ENCODE data around the gene TNFAIP8L1.
"Not testable (repeated sequence)": the region's sequence is repeated elsewhere in the genome, so short reads cannot be mapped to it uniquely, and the experiment has no call there.

Gene TNFAIP8L1

DNA sequence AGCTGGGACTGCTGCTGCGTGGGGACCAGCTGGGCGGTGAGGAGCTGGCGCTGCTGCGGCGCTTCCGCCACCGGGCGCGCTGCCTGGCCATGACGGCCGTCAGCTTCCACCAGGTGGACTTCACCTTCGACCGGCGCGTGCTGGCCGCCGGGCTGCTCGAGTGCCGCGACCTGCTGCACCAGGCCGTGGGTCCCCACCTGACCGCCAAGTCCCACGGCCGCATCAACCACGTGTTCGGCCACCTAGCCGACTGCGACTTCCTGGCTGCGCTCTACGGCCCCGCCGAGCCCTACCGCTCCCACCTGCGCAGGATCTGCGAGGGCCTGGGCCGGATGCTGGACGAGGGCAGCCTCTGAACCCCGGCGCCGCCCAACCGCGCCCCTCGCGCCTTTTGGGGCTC lies 12.8 kb downstream of the TNFAIP8L1 start:
- no peak for DNase-seq

DNA sequence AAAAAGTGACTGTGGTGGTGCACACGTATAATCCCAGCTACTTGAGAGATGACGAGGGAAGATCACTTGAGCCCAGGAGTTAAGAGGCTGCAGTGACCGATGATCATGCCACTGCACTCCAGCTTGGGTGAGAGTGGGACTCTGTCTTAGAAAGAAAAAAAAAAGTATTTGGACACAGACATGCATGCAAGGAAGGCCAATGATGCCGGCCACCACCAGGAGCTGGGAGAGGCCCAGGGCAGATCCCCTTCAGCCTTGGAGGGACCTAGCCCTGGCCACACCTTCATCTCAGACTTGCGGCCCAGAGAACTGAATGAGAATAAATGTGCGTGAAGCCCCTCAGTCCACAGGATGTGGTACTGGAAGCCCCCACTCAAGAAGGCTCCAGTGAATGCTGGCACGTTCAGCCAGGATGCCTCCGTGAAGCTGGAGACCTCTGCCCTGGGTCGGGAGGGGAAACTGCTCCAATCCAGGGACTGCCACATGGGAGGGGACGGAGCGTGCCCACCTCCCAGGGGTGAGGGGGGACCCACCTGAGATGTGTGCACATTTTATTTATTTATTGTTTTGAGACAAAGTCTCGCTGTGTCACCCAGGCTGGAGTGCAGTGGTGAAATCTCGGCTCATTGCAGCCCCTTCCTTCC lies 14.6 kb downstream of the TNFAIP8L1 start:
- DNase-seq: no peak

- DNase-seq: no peak
These were observed 15.4 kb downstream of the TNFAIP8L1 start for GRCh38 chr19:4654437-4655361.

- no peak for DNase-seq
These were observed 16.8 kb downstream of the TNFAIP8L1 start for GRCh38 chr19:4656102-4656501.

DNA sequence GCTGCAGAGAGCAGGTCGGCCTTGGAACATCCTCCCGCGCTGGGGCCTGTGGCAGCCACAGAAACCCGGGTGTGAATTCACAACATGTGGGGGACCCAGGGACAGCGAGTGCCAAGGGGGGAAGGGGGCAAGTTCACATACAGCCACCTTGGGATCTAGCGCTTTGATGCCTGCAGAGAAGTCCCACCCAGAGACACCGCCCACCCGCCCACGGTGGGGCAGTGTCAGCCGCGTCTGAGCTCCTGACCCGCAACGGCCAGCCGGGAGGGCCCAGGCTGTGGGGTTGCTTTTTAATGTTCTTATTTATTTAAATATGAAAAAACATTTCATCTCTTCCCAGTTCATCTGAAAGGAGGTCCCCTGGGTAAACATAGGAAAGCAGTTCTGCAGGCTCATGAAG lies 17.9 kb downstream of the TNFAIP8L1 start:
- DNase-seq: no peak

- no peak for DNase-seq
These were observed 18.5 kb downstream of the TNFAIP8L1 start for GRCh38 chr19:4657835-4658234.

DNA sequence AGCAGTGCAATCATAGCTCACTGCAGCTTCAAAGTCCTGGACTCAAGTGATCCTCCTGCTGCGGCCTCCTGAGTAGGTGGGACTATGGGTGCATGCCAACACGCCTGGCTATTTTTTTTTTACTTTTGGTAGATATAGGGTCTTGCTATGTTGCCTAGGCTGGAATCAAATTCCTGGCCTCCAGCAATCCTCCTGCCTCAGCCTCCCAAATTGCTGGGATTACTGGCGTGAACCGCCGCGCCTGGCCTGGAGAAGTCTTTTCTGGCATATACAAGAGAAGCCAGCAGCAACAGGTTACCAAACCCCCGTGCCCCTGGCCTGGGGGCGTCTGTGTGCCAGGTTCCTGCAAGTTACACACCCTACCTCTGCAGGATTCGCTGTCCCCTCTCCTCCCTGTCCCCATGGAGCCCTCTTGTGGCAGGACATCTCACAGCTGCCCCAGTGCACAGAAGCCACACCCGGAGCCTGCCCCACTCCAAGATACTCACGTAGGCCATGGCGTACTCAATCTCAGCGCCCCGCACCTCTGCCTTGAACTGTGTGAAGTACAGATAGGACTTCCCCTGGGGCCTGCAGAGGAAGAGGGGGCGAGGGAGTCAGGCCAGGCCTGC lies 21.0 kb downstream of the TNFAIP8L1 start:
- peak; percentile 22 for DNase-seq

- peak; percentile 16 for DNase-seq
These were observed 21.7 kb downstream of the TNFAIP8L1 start for GRCh38 chr19:4660993-4661392.

- DNase-seq: no peak
These were observed 22.8 kb downstream of the TNFAIP8L1 start for GRCh38 chr19:4662020-4662695.

GRCh38 chr19:4662812-4663211 lies 23.5 kb downstream of the TNFAIP8L1 start:
- DNase-seq: no peak

DNA sequence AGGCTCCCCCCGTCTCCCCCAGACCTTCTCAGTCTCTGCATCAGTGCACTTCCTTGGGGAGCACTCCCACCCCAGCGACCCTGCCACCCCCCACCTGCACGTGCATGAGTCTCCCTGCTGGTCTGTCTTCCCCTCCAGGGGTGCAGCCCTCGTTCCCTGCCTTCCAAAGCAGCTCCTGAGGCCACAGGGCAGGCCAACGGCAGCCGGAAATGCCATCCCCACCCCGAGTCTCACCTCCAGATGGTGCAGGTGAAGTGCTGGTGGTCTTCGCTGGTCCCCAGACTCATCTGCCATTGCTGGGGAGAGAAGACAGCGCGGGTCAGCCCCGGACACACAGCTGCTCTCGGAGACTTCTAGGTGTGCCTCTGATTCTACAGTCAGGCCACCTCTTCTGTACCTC lies 25.3 kb downstream of the TNFAIP8L1 start:
- DNase-seq: no peak

DNA sequence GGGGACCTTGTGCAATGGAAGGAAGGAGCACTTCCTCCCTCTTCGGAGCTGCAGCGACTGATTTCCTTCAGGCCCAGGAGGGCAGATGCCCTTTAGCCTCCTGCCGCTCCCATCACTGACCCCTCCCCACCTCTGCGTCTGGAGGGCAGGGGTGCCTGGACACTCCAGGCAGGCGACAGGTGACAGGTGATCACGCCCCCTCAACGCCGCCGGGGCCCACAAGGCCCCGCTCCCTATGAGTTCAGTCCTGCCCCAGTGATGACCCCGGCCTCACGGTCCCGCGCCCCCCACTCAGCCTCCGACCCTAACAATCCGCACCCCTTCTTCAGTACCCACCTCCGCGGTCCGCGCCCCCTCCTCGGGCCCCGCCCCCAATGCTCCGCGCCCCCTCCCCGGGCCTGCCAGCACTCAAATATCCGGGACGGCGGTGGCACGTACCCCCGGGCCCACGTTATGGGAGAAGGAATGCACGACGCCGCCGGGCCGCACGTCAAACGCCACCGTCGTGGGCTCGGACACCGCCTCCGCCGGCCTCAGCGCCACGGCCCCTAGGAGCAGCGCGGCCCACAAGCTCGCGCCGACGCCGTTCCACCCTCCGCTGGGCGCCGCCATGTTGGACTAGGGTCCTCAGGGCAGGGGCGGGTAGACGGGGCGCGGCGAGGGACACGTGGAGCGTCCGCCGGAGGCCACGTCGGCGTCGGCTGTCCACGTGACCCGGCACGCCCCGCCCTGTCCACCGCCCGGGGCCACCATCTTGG lies 30.6 kb downstream of the TNFAIP8L1 start, which contains the start of gene MYDGF:
MYDGF (minus strand) TSS at position 620 of the 758 bp plus-strand sequence; CDS start at position 612, 8 bp downstream.
- peak; percentile 88 for DNase-seq

- no peak for DNase-seq
These were observed 32.0 kb downstream of the TNFAIP8L1 start for GRCh38 chr19:4671185-4671851.

GRCh38 chr19:4673216-4673615 lies 33.9 kb downstream of the TNFAIP8L1 start:
- no peak for DNase-seq

DNA sequence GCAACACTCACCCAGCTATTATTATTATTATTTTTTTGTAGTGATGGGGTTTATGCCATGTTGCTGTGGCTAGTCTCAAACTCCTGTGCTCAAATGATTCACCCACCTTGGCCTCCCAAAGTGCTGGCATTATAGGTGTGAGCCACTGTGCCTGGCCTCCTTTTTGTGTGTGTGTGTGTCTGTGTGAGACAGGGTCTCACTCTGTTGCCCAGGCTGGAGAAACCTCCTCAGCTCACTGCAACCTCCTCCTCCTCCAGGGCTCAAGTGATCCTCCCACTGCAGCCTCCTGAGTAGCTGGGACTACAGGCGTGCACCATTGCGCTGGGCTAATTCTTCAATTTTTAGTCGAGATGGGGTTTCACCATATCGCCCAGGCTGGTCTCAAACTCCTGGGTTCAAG lies 34.4 kb downstream of the TNFAIP8L1 start:
- no peak for DNase-seq

- no peak for DNase-seq
These were observed 36.0 kb downstream of the TNFAIP8L1 start for GRCh38 chr19:4675346-4675745.

- DNase-seq: peak; percentile 42
These were observed 37.8 kb downstream of the TNFAIP8L1 start for GRCh38 chr19:4676955-4677731.

- DNase-seq: no peak
These were observed 39.8 kb downstream of the TNFAIP8L1 start for GRCh38 chr19:4678881-4679790.

DNA sequence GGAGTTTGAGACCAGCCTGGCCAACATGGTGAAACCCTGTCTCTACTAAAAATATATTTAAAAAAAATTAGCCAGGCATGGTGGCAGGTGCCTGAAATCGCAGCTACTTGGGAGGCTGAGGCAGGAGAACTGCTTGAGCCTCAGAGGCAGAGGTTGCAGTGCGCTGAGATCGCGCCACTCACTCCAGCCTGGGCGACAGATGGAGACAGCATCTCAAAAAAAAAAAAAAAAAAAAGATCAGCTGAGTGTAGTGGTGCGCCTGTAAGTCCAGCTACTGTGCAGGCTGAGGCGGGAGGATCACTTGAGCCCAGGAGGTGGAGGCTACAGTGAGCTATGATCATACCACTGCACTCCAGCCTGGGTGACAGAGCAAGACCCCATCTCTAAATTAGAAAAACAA lies 40.7 kb downstream of the TNFAIP8L1 start:
- not testable (repeated sequence) for DNase-seq
